ENCODE data around the gene PLEKHM2.

PLEKHM2 gene

GRCh38 chr1:15756143-15757015, 72.3 kb downstream of the PLEKHM2 start:
- Histone ChIP-seq H3K27ac (ENCODE audit: poor library complexity, severe bottlenecking) (peak overlapping the region; percentile 94), H3K36me3 (ENCODE audit: low read depth) (peaks cover 11% of the 10 kb centered on the region; the same call in 1 of the 2 replicates), H3K27me3 (ENCODE audit: insufficient read depth, poor library complexity, severe bottlenecking) (no peaks in the 10 kb centered on the region), H3K9me3 (ENCODE audit: severe bottlenecking) (no peaks in the 10 kb centered on the region), H3K4me1 (ENCODE audit: insufficient read depth, poor library complexity, severe bottlenecking) (peaks cover 18% of the 10 kb centered on the region), H3K4me3 (ENCODE audit: severe bottlenecking) (no peak overlapping the region)
- peak; percentile 68 for DNase-seq (ENCODE audit: low spot score)
- no peak for TF ChIP-seq CTCF (IDR thresholded peaks at IDR 0.05; ENCODE audit: poor library complexity, severe bottlenecking)
- ATAC-seq (ENCODE audit: low read depth), result peak; percentile 28; the same call in 2 of the 3 replicates

- Histone ChIP-seq H3K9me3 (ENCODE audit: severe bottlenecking) (no peaks in the 10 kb centered on the region), H3K27me3 (ENCODE audit: insufficient read depth, poor library complexity, severe bottlenecking) (no peaks in the 10 kb centered on the region), H3K4me3 (ENCODE audit: severe bottlenecking) (no peak overlapping the region), H3K36me3 (ENCODE audit: low read depth) (peaks cover 15% of the 10 kb centered on the region; the same call in 1 of the 2 replicates), H3K27ac (ENCODE audit: poor library complexity, severe bottlenecking) (peak overlapping the region; percentile 94), H3K4me1 (ENCODE audit: insufficient read depth, poor library complexity, severe bottlenecking) (peaks cover 22% of the 10 kb centered on the region)
- no peak for TF ChIP-seq CTCF (IDR thresholded peaks at IDR 0.05; ENCODE audit: poor library complexity, severe bottlenecking)
- DNase-seq (ENCODE audit: low spot score) (no peak), ATAC-seq (ENCODE audit: low read depth) (no peak)
Observed at GRCh38 chr1:15757016-15757543, 73.0 kb downstream of the PLEKHM2 start.

- Histone ChIP-seq H3K9me3 (ENCODE audit: severe bottlenecking) (no peaks in the 10 kb centered on the region), H3K27ac (ENCODE audit: poor library complexity, severe bottlenecking) (peak overlapping the region; percentile 94), H3K36me3 (ENCODE audit: low read depth) (peaks cover 20% of the 10 kb centered on the region; the same call in 1 of the 2 replicates), H3K27me3 (ENCODE audit: insufficient read depth, poor library complexity, severe bottlenecking) (no peaks in the 10 kb centered on the region), H3K4me3 (ENCODE audit: severe bottlenecking) (peak overlapping the region; percentile 79), H3K4me1 (ENCODE audit: insufficient read depth, poor library complexity, severe bottlenecking) (peaks cover 22% of the 10 kb centered on the region)
- no peak for TF ChIP-seq CTCF (IDR thresholded peaks at IDR 0.05; ENCODE audit: poor library complexity, severe bottlenecking)
- peak; percentile 70 for DNase-seq (ENCODE audit: low spot score)
- ATAC-seq (ENCODE audit: low read depth), result peak; percentile 17
Observed at GRCh38 chr1:15757575-15758342, 73.6 kb downstream of the PLEKHM2 start.

- peak within 1 kb of the TSS; percentile 79 for H3K4me3 ChIP-seq (ENCODE audit: severe bottlenecking)
- no peak for TF ChIP-seq CTCF (IDR thresholded peaks at IDR 0.05; ENCODE audit: poor library complexity, severe bottlenecking)
- peak within 1 kb of the TSS; percentile 94 for H3K27ac ChIP-seq (ENCODE audit: poor library complexity, severe bottlenecking)
- no peaks in the 10 kb centered on the region for H3K27me3 ChIP-seq (ENCODE audit: insufficient read depth, poor library complexity, severe bottlenecking)
- peaks cover 25% of the 10 kb centered on the region for H3K4me1 ChIP-seq (ENCODE audit: insufficient read depth, poor library complexity, severe bottlenecking)
- peaks cover 20% of the 10 kb centered on the region; the same call in 1 of the 2 replicates for H3K36me3 ChIP-seq (ENCODE audit: low read depth)
- no peak for DNase-seq (ENCODE audit: low spot score)
- H3K9me3 ChIP-seq (ENCODE audit: severe bottlenecking), result no peaks in the 10 kb centered on the region
- peak; percentile 30; the same call in 2 of the 3 replicates for ATAC-seq (ENCODE audit: low read depth)
Observed at GRCh38 chr1:15758343-15758931, 74.3 kb downstream of the PLEKHM2 start, which contains the start of gene FBLIM1. Gene FBLIM1, plus strand, starts transcription at chr1:15758795. Its CDS starts 6,189 bp downstream, at chr1:15764984.
